Cardiac muscle cell (in vitro differentiated cells and primary cell): Measurements from ENCODE around the gene ITIH1. TPM values are rescaled to one million over a fixed set of nuclear protein-coding genes. Genes with fewer than 3 reads are reported as not detected.
A peak's percentile ranks its signal among the peaks of the same experiment; 100 is the strongest.

Experiments used
- DNase-seq, 2 donors: peaks; one replicate each; pipeline versions ENCODE4 v3.0.0 to v3.0.0-alpha.2; 2010 to 2017; ENCODE audit warnings: low read depth in 1 of 2, low spot score in 1 of 2
- H3K27ac ChIP-seq: fragments of 200-600 bp; sonication (generic); 2 replicates; pipeline ENCODE4 v1.5.1; 2016
- H3K27me3 ChIP-seq: fragments of 200-600 bp; sonication (generic); 2 replicates; pipeline ENCODE4 v1.6.0; 2016; ENCODE audit warnings: control low read depth
- H3K36me3 ChIP-seq: fragments of 200-600 bp; sonication (generic); 2 replicates; pipeline ENCODE4 v1.5.1; 2016; ENCODE audit warnings: control low read depth
- H3K4me1 ChIP-seq: fragments of 200-600 bp; sonication (generic); 2 replicates; pipeline ENCODE4 v1.8.1; 2017; ENCODE audit warnings: low read depth, mild to moderate bottlenecking, mixed run types
- H3K4me3 ChIP-seq: fragments of 200-600 bp; sonication (generic); 2 replicates; pipeline ENCODE4 v1.5.1; 2016; ENCODE audit warnings: mild to moderate bottlenecking
- H3K9me3 ChIP-seq: fragments of 200-600 bp; sonication (generic); 2 replicates; pipeline ENCODE4 v1.5.1; 2017; ENCODE audit warnings: low read depth, mild to moderate bottlenecking, control low read depth
- polyA plus RNA-seq: library from polyadenylated mRNA; unstranded; fragments of >200 nt; fragmentation: Nextera tagmentation; extraction: Ambion mirVana; gene quantifications from 2 replicates; pipeline ENCODE4 v1.2.1, GENCODE V29; 2016
- total RNA-seq: library from RNA; depleted of rRNA; stranded (reverse); fragments of >200 nt; gene quantifications from 2 replicates; pipeline ENCODE4 v1.2.3, GENCODE V29; 2016
- TF ChIP-seq, protein P1 (sequence below): IDR thresholded peaks from 2 replicates; pipeline ENCODE4 v1.5.1; 2012; ENCODE audit warnings: low read depth, mild to moderate bottlenecking, low read length

Gene ITIH1
- total and polyA plus RNA-seq, 2 experiments from 2014 or later: 0.20 TPM; not detected in 1

DNA sequence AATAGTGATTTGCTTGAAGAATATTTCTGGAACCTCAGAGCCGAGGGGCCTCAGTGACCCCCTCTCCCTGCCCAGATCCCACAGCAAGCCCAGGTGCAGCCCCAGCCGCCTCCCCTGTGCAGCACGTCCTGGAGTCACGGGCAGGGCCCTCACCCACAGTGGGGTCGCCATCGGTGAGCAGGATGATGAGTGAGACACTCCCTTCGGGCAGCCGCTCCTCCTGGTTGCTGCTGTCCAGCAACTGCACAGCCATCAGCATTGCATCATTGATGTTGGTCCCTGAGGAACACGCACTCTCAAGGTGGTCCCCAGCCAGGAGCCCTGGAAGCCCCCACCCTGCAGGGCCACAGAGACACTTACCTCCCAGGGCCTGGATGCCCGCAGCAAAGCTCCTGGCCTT lies 46.6 kb downstream of the ITIH1 start:
- H3K4me1 ChIP-seq: peaks cover 5% of the 10 kb centered on the region

DNA sequence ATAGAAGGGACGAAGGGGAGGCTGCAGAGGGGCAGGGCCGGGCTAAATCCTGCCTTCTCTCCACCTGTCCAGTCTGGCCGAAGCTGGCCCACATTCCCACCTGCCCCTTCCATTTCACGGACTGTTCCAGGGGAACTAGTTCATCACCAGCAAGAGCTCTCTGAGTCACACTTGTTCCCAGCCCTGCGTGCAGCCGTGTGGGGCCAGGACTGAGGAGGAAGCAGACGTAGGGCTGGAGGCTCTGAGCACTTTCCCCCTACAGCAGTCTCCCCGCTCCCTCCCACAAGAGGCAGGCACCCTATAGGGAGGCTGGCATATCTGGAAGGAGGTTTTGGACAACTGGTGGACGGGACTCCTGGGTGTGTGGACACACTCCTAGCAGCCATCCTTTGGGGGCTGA lies 50.0 kb downstream of the ITIH1 start:
- H3K4me1 ChIP-seq: no peaks in the 10 kb centered on the region

More for the DNA sequence above, 46.6 kb downstream of the ITIH1 start:
- TF ChIP-seq, protein P1, sequence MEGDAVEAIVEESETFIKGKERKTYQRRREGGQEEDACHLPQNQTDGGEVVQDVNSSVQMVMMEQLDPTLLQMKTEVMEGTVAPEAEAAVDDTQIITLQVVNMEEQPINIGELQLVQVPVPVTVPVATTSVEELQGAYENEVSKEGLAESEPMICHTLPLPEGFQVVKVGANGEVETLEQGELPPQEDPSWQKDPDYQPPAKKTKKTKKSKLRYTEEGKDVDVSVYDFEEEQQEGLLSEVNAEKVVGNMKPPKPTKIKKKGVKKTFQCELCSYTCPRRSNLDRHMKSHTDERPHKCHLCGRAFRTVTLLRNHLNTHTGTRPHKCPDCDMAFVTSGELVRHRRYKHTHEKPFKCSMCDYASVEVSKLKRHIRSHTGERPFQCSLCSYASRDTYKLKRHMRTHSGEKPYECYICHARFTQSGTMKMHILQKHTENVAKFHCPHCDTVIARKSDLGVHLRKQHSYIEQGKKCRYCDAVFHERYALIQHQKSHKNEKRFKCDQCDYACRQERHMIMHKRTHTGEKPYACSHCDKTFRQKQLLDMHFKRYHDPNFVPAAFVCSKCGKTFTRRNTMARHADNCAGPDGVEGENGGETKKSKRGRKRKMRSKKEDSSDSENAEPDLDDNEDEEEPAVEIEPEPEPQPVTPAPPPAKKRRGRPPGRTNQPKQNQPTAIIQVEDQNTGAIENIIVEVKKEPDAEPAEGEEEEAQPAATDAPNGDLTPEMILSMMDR: no peak
- no peaks in the 10 kb centered on the region for H3K36me3 ChIP-seq
- H3K27me3 ChIP-seq: no peaks in the 10 kb centered on the region
- DNase-seq: no peak
- H3K4me3 ChIP-seq: no peak overlapping the region
- no peak overlapping the region for H3K27ac ChIP-seq
- no peaks in the 10 kb centered on the region for H3K9me3 ChIP-seq

DNA sequence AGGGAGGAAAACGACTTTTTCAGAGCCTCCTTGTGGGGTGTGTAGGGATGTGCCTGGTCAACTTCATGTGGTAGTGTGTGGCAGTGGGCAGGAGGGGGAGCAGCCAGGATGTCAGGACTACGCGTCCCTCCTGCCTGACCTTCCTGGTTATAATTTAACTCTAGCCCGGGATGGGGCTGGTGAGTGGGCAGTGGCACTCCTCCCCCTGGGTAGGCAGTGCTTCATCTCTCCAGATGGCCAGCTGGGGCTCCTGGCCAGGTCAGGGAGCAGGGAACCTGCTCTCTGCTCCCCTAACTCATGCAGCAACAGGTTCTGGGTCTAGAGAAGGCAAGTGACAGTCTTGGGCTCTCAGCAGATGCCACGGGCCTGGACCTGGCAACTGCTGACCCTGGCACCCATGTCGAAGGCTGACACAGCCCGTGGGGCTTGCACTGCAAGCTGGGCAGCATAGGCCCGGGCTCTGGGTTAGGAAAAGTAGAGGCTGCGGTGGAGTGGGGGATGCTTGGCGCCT lies 50.5 kb downstream of the ITIH1 start:
- no peak for DNase-seq
- TF ChIP-seq, protein P1: peak; percentile 10
- Histone ChIP-seq H3K9me3 (no peaks in the 10 kb centered on the region), H3K4me1 (no peaks in the 10 kb centered on the region), H3K4me3 (no peak overlapping the region), H3K27me3 (no peaks in the 10 kb centered on the region), H3K27ac (no peak overlapping the region), H3K36me3 (no peaks in the 10 kb centered on the region)

More for the DNA sequence above, 50.0 kb downstream of the ITIH1 start:
- TF ChIP-seq, protein P1: no peak
- Histone ChIP-seq H3K36me3 (no peaks in the 10 kb centered on the region), H3K4me3 (no peak overlapping the region), H3K27me3 (no peaks in the 10 kb centered on the region), H3K27ac (no peak overlapping the region), H3K9me3 (no peaks in the 10 kb centered on the region)
- peak in 1 of 2 donors; percentile 23 for DNase-seq

DNA sequence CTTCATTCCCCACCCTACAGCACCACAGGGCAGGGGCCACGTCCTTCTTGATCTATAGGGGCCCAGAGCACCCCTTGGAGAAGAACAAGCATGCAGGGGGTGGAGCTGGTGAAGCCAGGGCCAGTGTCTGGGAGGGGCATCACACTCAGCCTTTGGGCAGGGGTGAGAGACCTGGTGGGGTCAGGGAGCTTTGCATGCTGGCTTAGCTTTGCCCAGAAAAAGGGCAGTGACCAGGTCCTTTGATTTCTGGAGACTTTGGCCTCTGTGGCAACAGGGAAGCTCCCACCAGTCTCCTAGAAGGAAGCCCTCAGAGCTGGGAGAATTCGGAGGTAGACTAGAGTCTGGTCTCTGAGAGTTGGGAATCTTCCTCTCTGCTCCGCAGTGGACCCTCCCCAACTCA lies 52.1 kb downstream of the ITIH1 start:
- Histone ChIP-seq H3K27me3 (no peaks in the 10 kb centered on the region), H3K27ac (no peak overlapping the region), H3K36me3 (no peaks in the 10 kb centered on the region), H3K9me3 (no peaks in the 10 kb centered on the region), H3K4me3 (no peak overlapping the region), H3K4me1 (no peaks in the 10 kb centered on the region)
- no peak for DNase-seq
- TF ChIP-seq, protein P1: no peak

DNA sequence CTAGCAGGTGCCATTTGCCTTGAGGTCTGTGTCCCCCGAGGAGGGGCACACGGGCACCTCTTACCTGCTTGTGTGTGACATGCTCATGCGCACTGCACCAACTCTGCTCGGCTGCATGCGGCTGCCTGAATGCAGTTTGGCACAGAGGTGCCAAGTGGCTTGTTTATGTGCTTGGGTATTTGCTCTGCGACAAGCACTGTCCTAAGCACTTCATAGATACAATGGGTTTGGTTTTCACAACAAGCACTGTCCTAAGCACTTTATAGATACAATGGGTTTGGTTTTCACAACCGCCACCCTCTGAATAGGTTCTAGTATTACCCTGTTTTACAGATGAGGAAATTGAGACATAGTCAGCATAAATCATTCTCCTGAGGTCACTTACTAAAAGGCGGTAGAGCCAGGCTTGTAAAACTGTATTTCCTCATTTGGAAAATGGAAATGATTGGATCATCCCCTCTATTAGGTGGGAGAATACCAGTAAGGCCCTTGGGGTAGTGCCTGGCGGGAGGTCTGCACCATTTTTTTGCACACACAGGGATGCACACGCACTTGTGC lies 52.6 kb downstream of the ITIH1 start:
- DNase-seq: no peak
- H3K4me1 ChIP-seq: no peaks in the 10 kb centered on the region

More for the DNA sequence above, 52.6 kb downstream of the ITIH1 start:
- no peak overlapping the region for H3K27ac ChIP-seq
- no peaks in the 10 kb centered on the region for H3K36me3 ChIP-seq
- no peak overlapping the region for H3K4me3 ChIP-seq
- TF ChIP-seq, protein P1: no peak
- no peaks in the 10 kb centered on the region for H3K27me3 ChIP-seq
- H3K9me3 ChIP-seq: no peaks in the 10 kb centered on the region
